Inflammatory macrophage treated with lipopolysaccharide for 4 hours (primary cell): ENCODE data around the gene CHMP2A.
"Not testable (repeated sequence)": the region's sequence is repeated elsewhere in the genome, so short reads cannot be mapped to it uniquely, and the experiment has no call there.

Source experiments
- DNase-seq: peaks from one replicate; pipeline ENCODE4 v3.0.0-alpha.2; 2020

Gene CHMP2A

GRCh38 chr19:58554494-58555368 is at the start of gene CHMP2A:
Gene CHMP2A (minus strand): TSS chr19:58555105. CDS start chr19:58554212, 893 bp downstream.
- peak; percentile 98 for DNase-seq

- DNase-seq: no peak
Measured at GRCh38 chr19:58586133-58586765, 31.3 kb upstream of the CHMP2A start.

- DNase-seq: no peak
Measured at GRCh38 chr19:58585442-58586132, 30.7 kb upstream of the CHMP2A start.

DNA sequence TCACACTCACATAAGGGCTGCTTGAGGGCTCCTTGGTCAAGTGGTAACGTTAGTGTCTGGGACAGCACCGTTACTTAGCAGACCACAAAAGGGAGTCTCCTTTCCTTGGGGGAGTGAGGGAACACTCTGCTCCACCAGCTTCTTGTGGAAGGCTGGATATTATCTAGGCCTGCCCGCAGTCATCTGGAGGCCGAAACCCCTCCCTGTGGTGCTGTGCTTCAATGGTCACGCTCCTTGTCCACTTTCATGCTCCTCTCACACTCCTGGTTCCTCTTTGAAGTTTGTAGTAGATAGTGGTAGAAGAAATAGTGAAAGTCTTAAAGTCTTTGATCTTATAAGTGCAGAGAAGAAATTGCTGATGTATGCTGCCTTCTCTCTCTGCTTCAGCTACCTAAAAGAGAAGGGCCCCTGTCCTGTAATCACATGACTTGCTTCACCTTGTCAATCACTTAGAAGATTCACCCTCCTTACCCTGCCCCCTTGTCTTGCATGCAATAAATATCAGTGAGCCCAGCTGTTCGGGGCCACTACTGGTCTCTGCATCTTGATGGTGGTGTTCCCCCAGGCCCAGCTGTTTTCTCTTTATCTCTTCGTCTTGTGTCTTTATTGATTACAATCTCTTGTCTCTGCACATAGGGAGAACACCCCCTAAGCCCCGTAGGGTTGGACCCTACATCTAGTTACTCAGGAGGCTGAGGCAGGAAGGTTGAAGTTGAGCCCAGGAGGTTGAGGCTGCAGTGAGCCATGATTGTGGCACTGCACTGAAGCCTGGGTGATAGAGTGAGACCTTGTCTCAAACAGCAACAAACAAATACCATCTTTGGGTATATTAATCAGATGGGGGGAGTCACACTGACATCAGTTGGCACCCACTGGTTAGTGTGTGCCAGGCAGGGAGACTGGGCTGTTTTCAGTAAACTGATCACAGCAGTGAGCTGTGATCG is 29.9 kb upstream of the CHMP2A start:
- DNase-seq: no peak

DNA sequence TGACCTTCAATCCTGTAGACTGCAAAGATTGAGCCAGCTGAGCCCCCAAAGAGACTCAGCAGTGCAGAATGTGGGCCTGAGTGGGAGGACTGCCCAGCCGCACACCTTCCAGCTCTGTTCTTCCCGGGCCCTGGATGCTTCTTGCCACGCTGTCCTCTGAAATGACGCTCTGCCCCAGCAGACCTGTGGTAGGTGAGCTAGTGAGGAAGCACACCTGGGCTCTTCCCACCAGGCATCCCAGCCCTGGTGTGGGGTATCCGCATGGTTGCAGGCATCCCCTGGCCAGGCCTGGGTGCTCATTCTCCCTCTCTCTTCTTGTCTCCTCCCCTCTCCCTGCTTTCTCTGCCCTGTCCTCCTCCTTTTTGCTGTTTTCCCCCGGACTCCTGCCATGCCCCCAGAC is 28.1 kb upstream of the CHMP2A start:
- DNase-seq: no peak

GRCh38 chr19:58581227-58582141 is 26.6 kb upstream of the CHMP2A start:
- peak; percentile 89 for DNase-seq

DNA sequence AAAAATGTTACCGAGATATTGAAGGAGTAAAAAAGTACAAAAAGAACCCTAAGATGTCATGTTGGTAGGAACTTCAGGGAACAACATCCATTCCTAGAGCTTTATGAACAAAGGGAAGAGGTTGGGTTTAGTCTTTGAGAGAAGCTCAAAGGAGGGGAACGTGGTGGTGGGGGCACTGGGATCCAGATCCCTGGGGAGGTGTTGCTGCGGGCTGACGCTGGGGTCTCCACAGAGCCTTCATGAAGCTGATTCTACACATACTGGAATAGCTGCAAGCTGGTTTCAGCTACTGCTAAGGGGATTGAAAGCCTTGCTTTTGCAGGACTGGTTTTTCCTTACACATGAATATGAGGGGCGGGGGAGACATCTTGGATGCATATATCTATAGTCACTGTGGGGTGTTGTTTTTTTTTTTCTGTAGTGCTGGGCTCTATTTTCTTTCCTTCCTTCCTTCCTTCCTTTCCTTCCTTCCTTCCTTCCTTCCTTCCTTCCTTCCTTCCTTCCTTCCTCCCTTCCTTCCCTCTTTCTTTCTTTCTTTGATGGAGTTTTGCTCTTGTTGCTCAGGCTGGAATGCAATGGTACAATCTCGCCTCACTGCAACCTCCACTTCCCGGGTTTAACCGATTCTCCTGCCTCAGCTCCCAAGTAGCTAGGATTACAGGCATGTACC is 24.7 kb upstream of the CHMP2A start:
- no peak for DNase-seq

- no peak for DNase-seq
Measured at GRCh38 chr19:58578012-58578925, 23.4 kb upstream of the CHMP2A start.

- not testable (repeated sequence) for DNase-seq
Measured at GRCh38 chr19:58577581-58577980, 22.7 kb upstream of the CHMP2A start.

DNA sequence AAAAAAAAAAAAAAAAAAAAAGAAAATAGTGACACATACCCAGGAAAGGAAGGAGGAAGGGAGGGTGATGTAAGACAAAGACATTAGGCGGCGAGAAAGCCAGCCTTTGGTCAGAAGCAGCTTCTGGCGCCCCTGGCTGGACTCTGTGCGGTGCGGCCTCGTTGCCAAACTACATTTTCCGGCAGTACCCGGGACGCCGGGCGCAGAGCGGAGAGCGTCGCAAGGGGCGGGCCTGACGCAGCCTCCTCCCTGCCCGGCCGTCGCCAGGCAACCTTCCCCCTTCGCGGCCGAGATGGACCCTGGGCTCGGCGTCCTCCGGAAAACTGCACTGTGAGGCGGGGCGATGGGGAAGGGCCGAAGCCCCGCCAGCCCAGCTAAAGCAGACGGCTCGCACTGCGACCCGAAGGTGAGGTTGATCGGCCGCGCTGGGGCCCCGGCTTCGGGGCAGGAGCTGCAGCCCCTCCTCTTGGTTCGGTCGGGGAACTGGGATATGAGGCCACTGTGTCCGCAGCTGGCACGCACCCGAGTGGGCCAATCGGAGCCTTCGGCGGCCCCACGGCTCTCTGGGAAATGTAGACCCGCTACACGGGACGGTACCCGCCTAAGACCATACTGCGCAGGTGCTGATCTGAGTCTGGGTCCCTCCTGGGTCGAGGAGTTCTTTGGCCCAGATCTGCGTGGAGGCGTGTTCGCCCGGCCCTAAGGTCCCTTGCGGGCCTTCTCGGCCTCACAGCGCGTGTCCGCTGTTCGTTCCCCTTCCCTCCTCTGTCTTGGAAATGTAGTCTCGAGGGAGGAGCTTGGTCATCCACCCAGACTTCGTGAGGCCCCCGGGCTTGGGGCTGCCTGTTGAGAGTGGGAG is 20.5 kb upstream of the CHMP2A start:
- peak; percentile 95 for DNase-seq

- no peak for DNase-seq
Measured at GRCh38 chr19:58573658-58574164, 18.8 kb upstream of the CHMP2A start.

- DNase-seq: peak; percentile 100
Measured at GRCh38 chr19:58572818-58573657, 18.1 kb upstream of the CHMP2A start, which contains the start of gene MZF1. Gene MZF1 (minus strand): TSS chr19:58573335. CDS start chr19:58571389, 1,946 bp downstream.

- peak; percentile 37 for DNase-seq
Measured at GRCh38 chr19:58572026-58572817, 17.3 kb upstream of the CHMP2A start.

DNA sequence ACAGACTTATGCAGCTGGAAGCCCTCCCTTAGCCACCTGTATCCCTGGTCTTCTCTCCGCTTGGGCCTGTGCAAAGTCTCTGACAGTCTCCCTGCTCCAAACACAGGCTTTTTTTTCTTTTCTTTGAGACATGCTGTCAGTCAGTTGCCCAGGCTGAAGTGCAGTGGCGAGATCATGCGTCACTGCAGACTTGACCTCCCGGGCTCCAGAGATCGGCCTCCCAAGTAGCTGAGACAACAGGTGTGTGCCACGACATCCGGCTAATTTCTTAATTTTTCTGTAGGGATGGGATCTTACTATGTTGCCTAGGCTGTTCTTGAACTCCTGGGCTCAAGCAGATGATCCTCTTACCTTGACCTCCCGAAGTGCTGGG is 16.7 kb upstream of the CHMP2A start:
- no peak for DNase-seq

- DNase-seq: no peak
Measured at GRCh38 chr19:58570770-58571574, 16.1 kb upstream of the CHMP2A start.
